GM23248 (cell line): ENCODE measurements around the gene CYP2A6.
"Not testable (repeated sequence)": the region's sequence is repeated elsewhere in the genome, so short reads cannot be mapped to it uniquely, and the experiment has no call there.

ENCODE experiments used
- EZH2 ChIP-seq: fragments of 200-600 bp; sonication (generic); IDR thresholded peaks from 2 replicates; pipeline ENCODE4 v1.6.1; 2018; ENCODE audit warnings: antibody characterized with exemption, mild to moderate bottlenecking; ENCODE audit not compliant: insufficient read depth, poor library complexity, severe bottlenecking
- EZH2phosphoT487 ChIP-seq: fragments of 200-600 bp; sonication (generic); IDR thresholded peaks from 2 replicates; pipeline ENCODE4 v1.6.1; 2018; ENCODE audit warnings: antibody characterized with exemption, moderate library complexity, mild to moderate bottlenecking, low read depth; ENCODE audit not compliant: insufficient read depth

- not testable (repeated sequence) for TF ChIP-seq EZH2, EZH2phosphoT487
These were observed at the start of gene CYP2A6 for GRCh38 chr19:40850277-40850676.
